Skin of body (tissue), 2 donors: ENCODE measurements around the gene TAF8. TPM values are rescaled to one million over a fixed set of nuclear protein-coding genes. Genes with fewer than 3 reads are reported as not detected.

Experiments
- DNase-seq: peaks from one replicate; lab custom pipeline; 2025; lab: John Stamatoyannopoulos, UW
- total RNA-seq: library from RNA; depleted of rRNA; stranded (reverse); fragments of >200 nt; gene quantifications from one replicate; pipeline ENCODE4 v1.2.3, GENCODE V29; 2014

The TAF8 gene
- total RNA-seq, 1 donor from 2014 or later: 11.0 TPM

GRCh38 chr6:42053601-42054000 lies 3.3 kb downstream of the TAF8 start:
- DNase-seq: no peak

- no peak for DNase-seq
Measured at GRCh38 chr6:42059743-42060142, 9.4 kb downstream of the TAF8 start.

DNA sequence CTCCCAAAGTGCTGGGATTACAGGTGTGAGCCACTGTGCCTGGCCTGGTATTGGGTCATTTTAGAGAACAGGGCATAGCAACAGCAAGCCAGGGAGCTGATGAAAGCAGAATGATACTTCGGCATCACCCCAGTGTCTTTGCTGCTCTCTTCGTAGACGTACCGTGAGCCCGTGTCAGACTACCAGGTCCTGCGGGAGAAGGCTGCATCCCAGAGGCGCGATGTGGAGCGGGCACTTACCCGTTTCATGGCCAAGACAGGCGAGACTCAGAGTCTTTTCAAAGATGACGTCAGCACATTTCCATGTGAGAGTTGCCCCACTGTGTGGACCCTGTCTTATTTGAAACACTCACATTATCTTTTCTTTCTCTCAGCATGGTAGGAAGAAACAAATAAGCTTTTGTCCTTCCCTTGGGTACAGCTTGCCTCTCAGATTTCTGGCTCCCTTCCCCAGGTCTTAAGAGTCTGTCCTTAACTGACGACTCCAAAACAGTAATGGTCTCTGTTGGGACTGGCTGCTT lies 15.9 kb downstream of the TAF8 start:
- no peak for DNase-seq

GRCh38 chr6:42068173-42068572 lies 17.8 kb downstream of the TAF8 start:
- DNase-seq: no peak

- DNase-seq: no peak
Measured at GRCh38 chr6:42068872-42069522, 18.7 kb downstream of the TAF8 start.

DNA sequence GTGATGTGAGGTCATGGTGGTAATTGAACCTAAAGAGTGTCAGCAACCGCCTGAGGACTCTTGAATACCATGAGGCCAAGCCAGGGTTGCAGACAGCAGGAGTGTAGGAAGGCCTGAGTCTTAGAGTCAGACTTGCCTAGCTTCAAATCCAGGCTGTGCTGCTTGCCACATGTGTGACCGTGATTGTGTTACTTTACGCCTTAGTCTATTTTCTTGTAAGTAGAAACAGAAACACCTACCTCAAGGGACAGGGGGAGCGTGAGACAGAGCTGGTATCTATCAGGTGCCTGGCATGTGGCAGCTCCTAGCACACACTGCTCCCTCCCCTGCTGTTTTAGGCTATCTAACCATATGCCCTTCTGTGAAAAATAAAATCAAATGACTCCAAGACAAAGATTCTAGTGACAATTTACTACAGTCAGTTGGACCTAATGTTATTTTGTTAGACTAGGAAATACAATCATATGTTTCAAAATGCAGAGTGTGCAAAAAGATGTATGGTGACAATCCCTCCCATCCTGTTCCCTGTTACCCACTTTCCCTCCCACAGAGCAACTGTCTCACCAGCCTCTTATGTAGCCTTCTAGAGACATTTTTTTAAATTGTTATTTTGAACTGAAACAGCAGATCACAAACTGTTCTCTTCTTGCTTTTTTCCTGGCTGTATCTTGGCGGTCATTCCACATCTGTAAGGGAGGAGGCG lies 21.7 kb downstream of the TAF8 start:
- DNase-seq: no peak

- no peak for DNase-seq
Measured at GRCh38 chr6:42073287-42073686, 23.0 kb downstream of the TAF8 start.

DNA sequence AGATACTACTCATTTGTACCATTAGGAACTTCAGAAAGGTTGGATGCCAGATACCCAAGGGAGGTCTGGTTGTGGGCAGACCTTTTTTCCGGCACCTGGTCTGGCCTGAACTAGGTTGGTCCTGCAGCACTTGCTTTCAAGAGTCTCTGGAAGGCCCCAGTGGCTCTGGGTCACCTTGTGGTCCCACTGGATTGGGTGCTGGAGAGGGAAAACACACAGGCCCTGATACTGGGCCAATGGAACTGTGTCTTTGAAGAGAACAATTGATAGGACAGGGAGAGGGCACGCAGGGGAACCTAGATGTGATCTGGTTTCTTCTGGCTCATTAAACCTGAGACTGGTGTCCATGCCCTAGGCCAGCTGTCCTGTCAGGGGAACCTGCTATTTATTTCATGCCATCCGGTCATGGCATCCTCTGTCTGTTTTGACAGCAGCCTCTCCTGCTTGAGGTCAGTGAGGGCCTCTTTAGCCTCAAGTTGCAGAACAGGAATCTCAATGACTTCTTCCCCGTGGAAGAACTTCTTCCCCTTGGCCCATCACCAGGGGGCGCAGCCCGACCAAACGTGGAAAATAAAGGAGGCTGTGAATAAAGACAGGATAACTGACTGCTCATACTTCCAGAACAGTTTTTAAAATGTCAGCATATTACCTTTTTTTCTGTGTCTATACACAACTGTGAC lies 25.0 kb downstream of the TAF8 start:
- DNase-seq: peak; percentile 54

DNA sequence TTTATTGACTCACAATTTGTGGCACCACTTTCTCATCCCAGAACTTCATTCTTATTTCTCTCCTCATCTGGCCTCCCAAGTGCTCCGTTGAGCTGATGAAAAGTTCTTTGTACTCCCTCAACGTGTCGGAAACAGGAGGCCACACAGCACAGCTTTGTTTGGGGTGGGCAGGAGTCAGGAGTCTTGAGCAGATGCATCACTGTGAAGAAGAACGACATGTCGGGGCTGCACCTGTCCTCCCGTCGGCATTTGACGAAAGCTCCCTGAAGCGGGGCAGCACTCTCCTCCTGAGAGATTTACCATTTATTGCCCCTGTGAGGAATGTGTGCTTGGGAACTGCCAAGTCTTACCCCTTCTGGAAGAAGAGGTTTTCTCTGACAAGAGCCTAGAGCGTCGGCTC lies 28.1 kb downstream of the TAF8 start:
- DNase-seq: no peak

GRCh38 chr6:42079941-42080464 lies 29.7 kb downstream of the TAF8 start:
- DNase-seq: no peak

DNA sequence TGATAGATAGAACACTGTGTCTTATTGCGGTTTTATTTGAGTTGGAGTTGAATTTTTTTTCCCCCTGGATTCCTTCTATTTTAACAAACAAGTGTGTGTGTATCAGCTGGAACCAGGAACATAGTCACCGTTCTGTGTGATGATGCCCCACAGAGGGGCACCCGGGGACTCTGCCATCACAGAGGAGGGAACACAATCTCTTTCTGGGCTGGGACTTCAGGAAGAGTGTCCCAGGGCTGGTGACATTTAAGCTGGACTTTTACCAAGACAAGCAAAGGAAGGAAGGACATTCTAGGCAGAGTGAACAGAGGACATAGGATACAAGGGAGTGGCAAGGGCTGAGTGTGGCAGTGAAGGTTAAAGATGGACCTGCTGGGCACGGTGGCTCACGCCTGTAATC lies 33.2 kb downstream of the TAF8 start:
- DNase-seq: no peak

DNA sequence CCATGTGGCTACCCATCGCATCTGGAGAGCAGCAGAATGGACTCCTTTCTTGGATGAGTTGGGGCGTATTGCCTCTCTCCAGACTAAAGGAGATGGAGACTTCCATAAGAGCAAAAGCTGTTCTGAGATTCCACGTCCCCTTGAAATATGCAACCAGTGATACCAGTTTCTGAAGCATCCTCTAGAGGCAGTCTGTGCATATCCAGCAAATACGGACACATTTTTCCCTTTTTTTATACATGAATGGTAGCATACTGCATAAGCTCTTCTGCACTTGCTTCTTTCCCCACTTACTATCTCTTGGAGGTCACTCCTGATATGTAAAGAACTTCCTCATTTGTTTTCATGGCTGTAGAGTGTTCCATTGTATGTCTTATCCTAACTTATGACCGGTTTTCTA lies 34.6 kb downstream of the TAF8 start:
- DNase-seq: no peak

GRCh38 chr6:42086046-42087035 lies 36.0 kb downstream of the TAF8 start:
- DNase-seq: no peak

GRCh38 chr6:42088101-42088591 lies 37.8 kb downstream of the TAF8 start:
- no peak for DNase-seq

GRCh38 chr6:42090819-42091717 lies 40.7 kb downstream of the TAF8 start:
- no peak for DNase-seq

- DNase-seq: no peak
Measured at GRCh38 chr6:42091718-42092023, 41.3 kb downstream of the TAF8 start.

DNA sequence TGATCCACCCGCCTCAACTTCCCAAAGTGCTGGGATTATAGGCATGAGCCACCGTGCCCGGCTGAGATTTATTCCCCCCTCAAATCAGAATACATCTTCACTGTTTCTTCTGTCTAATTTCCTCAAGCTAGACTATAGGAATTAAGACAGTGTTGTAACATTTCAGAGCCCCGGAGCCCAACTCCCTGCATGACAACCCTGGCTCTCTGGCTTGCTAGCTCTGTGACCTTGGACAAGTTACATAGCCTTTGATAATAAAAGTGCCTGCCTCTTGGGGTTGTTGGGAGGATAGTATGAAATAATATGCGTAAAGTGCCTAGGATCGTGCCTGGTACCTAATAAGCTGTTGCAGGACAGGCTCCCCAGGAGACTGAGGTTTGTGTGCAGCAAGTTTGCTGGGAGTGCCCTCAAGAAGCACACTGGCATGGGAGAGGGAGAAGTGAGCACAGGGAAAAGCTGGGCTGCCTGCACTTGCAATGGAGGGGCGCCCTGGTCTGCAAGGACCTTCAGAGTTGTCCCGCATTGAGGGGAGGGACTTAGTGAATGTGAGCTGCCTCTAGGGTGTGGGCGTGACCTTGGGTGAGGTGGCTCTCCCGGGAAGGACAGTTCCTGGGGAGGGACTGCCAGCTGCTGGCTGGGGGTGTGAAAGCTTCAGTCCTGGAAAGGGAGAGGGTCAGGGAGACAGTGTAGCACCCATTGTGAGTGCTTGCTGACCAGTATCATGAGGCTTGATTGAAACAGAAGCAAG lies 43.4 kb downstream of the TAF8 start:
- no peak for DNase-seq

- DNase-seq: no peak
Measured at GRCh38 chr6:42095094-42095493, 44.8 kb downstream of the TAF8 start.
